Measurements from ENCODE around the gene CERCAM. TPM values are rescaled to one million over a fixed set of nuclear protein-coding genes. Genes with fewer than 3 reads are reported as not detected.
A peak's percentile ranks its signal among the peaks of the same experiment; 100 is the strongest.

Gene CERCAM
- total and polyA plus RNA-seq, 2 of the 13 experiments (the other 11 are each of a cell fraction or from before 2014, with no cell fraction given): 9.0 to 17.1 TPM

DNA sequence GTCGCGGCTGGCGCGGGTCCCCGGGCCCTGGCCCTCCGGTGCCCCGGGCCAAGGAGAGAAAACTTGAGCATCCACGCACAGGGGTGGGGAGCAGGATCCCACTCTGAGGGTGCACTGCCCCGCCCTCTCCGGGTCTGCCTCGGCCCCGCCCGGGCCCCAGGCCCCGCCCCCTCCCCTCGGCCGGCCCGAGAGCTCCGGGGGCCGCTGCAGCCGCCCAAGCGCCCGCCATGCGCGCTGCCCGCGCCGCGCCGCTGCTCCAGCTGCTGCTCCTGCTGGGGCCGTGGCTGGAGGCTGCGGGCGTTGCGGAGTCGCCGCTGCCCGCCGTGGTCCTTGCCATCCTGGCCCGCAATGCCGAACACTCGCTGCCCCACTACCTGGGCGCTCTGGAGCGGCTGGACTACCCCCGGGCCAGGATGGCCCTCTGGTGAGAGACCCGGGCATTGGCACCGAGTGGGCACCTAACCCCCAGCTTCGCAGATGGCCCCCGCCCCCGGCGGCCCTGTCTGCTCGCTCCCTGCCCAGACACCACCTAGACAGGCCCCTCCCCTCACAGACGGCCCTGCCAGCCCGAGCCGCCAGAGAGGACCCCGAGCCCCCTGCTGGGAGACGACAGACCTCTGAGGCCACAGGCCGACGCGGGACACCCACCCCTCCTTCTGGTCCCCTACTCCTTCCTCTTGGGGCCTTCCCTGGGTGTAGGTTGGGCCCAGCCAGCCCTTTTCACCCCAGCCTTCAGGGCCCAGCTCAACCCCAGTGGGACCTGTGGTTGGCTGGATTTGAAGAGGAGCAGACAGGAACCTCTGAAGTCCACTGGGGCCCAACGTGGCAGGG lies at the start of gene CERCAM (continued):
- TF ChIP-seq MAZ (IDR thresholded peaks at IDR 0.05; ENCODE audit: borderline replicate concordance, low read depth, low read length): no peak
- TF ChIP-seq MAZ (CRISPR knock-in tag; IDR thresholded peaks at IDR 0.05; ENCODE audit: low read depth): 0 out of 2 replicates have a peak, but pooled peaks have one; percentile 53
- TF ChIP-seq MYC (CRISPR knock-in tag; IDR thresholded peaks at IDR 0.05; ENCODE audit: borderline replicate concordance): no peak
- no peak for TF ChIP-seq SETDB1 (CRISPR knock-in tag; IDR thresholded peaks at IDR 0.05; ENCODE audit: borderline replicate concordance)
- no peak for TF ChIP-seq ATF3 (CRISPR knock-in tag; IDR thresholded peaks at IDR 0.05)
- no peak for TF ChIP-seq ZNF326 (CRISPR knock-in tag; IDR thresholded peaks at IDR 0.05; ENCODE audit: borderline replicate concordance)
- 0 out of 2 replicates have a peak, but pooled peaks have one; percentile 9 for TF ChIP-seq ZNF777 (CRISPR knock-in tag; IDR thresholded peaks at IDR 0.05)
- TF ChIP-seq HNRNPL (IDR thresholded peaks at IDR 0.05; ENCODE audit: low read depth, low read length): peak; percentile 94
- TF ChIP-seq, protein P1, sequence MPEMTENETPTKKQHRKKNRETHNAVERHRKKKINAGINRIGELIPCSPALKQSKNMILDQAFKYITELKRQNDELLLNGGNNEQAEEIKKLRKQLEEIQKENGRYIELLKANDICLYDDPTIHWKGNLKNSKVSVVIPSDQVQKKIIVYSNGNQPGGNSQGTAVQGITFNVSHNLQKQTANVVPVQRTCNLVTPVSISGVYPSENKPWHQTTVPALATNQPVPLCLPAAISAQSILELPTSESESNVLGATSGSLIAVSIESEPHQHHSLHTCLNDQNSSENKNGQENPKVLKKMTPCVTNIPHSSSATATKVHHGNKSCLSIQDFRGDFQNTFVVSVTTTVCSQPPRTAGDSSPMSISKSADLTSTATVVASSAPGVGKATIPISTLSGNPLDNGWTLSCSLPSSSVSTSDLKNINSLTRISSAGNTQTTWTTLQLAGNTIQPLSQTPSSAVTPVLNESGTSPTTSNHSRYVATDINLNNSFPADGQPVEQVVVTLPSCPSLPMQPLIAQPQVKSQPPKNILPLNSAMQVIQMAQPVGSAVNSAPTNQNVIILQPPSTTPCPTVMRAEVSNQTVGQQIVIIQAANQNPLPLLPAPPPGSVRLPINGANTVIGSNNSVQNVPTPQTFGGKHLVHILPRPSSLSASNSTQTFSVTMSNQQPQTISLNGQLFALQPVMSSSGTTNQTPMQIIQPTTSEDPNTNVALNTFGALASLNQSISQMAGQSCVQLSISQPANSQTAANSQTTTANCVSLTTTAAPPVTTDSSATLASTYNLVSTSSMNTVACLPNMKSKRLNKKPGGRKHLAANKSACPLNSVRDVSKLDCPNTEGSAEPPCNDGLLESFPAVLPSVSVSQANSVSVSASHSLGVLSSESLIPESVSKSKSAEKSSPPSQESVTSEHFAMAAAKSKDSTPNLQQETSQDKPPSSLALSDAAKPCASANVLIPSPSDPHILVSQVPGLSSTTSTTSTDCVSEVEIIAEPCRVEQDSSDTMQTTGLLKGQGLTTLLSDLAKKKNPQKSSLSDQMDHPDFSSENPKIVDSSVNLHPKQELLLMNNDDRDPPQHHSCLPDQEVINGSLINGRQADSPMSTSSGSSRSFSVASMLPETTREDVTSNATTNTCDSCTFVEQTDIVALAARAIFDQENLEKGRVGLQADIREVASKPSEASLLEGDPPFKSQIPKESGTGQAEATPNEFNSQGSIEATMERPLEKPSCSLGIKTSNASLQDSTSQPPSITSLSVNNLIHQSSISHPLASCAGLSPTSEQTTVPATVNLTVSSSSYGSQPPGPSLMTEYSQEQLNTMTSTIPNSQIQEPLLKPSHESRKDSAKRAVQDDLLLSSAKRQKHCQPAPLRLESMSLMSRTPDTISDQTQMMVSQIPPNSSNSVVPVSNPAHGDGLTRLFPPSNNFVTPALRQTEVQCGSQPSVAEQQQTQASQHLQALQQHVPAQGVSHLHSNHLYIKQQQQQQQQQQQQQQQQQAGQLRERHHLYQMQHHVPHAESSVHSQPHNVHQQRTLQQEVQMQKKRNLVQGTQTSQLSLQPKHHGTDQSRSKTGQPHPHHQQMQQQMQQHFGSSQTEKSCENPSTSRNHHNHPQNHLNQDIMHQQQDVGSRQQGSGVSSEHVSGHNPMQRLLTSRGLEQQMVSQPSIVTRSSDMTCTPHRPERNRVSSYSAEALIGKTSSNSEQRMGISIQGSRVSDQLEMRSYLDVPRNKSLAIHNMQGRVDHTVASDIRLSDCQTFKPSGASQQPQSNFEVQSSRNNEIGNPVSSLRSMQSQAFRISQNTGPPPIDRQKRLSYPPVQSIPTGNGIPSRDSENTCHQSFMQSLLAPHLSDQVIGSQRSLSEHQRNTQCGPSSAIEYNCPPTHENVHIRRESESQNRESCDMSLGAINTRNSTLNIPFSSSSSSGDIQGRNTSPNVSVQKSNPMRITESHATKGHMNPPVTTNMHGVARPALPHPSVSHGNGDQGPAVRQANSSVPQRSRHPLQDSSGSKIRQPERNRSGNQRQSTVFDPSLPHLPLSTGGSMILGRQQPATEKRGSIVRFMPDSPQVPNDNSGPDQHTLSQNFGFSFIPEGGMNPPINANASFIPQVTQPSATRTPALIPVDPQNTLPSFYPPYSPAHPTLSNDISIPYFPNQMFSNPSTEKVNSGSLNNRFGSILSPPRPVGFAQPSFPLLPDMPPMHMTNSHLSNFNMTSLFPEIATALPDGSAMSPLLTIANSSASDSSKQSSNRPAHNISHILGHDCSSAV (CRISPR knock-in tag; IDR thresholded peaks at IDR 0.05; ENCODE audit: borderline replicate concordance): no peak
- TF ChIP-seq, protein P2, sequence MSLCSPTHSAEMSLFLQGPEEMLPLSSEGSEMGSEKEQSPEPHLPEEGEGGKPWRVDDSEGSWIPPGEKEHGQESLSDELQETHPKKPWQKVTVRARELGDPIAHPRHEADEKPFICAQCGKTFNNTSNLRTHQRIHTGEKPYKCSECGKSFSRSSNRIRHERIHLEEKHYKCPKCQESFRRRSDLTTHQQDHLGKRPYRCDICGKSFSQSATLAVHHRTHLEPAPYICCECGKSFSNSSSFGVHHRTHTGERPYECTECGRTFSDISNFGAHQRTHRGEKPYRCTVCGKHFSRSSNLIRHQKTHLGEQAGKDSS (CRISPR knock-in tag; IDR thresholded peaks at IDR 0.05; ENCODE audit: borderline replicate concordance, low read depth): 0 out of 2 replicates have a peak, but pooled peaks have one; percentile 31
- no peak for TF ChIP-seq ZNF354B (CRISPR knock-in tag; IDR thresholded peaks at IDR 0.05)
- TF ChIP-seq ZNF800 (CRISPR knock-in tag; IDR thresholded peaks at IDR 0.05): no peak
- no peak for TF ChIP-seq ZZZ3 (CRISPR knock-in tag; IDR thresholded peaks at IDR 0.05; ENCODE audit: borderline replicate concordance)
- TF ChIP-seq, protein P3, sequence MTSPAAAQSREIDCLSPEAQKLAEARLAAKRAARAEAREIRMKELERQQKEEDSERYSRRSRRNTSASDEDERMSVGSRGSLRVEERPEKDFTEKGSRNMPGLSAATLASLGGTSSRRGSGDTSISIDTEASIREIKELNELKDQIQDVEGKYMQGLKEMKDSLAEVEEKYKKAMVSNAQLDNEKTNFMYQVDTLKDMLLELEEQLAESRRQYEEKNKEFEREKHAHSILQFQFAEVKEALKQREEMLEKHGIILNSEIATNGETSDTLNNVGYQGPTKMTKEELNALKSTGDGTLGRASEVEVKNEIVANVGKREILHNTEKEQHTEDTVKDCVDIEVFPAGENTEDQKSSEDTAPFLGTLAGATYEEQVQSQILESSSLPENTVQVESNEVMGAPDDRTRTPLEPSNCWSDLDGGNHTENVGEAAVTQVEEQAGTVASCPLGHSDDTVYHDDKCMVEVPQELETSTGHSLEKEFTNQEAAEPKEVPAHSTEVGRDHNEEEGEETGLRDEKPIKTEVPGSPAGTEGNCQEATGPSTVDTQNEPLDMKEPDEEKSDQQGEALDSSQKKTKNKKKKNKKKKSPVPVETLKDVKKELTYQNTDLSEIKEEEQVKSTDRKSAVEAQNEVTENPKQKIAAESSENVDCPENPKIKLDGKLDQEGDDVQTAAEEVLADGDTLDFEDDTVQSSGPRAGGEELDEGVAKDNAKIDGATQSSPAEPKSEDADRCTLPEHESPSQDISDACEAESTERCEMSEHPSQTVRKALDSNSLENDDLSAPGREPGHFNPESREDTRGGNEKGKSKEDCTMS (CRISPR knock-in tag; conservative IDR thresholded peaks at IDR 0.05): no peak

Measured in HepG2 (cell line).